Activated T-cell treated with anti-CD3 and anti-CD28 coated beads, Interleukin-2, amount 50 U/mL, for 4 hours (primary cell): ENCODE results near the gene STARD3. TPM values are rescaled to one million over a fixed set of nuclear protein-coding genes. Genes with fewer than 3 reads are reported as not detected.

ENCODE experiments used
- ATAC-seq, 2 donors: fragments of 200-7000 bp; cut with Tn5 transposase; one replicate each; pipeline ENCODE4 v1.10.0; 2021
- DNase-seq: peaks from one replicate; pipeline ENCODE4 v3.0.0-alpha.2; 2020
- H3K27me3 Mint-ChIP-seq: one replicate; pipeline ENCODE4 v1.8.0; 2021; ENCODE audit warnings: low read depth, mixed read lengths
- H3K36me3 Mint-ChIP-seq: one replicate; pipeline ENCODE4 v1.8.0; 2022; ENCODE audit warnings: mixed read lengths; ENCODE audit not compliant: insufficient read depth
- H3K4me1 Mint-ChIP-seq: one replicate; pipeline ENCODE4 v1.8.0; 2021; ENCODE audit warnings: low read depth, mixed read lengths
- H3K4me3 Mint-ChIP-seq: one replicate; pipeline ENCODE4 v1.8.0; 2021; ENCODE audit warnings: mild to moderate bottlenecking, moderate library complexity, mixed read lengths
- H3K9me3 Mint-ChIP-seq: one replicate; pipeline ENCODE4 v1.8.0; 2021; ENCODE audit warnings: mixed read lengths
- total RNA-seq, 3 donors: library from RNA; stranded (reverse); gene quantifications; one replicate each; pipeline ENCODE4 v1.2.1, GENCODE V29; 2021

The STARD3 gene
- total RNA-seq, 3 donors from 2014 or later: 66.0 to 67.1 (median 66.4) TPM

DNA sequence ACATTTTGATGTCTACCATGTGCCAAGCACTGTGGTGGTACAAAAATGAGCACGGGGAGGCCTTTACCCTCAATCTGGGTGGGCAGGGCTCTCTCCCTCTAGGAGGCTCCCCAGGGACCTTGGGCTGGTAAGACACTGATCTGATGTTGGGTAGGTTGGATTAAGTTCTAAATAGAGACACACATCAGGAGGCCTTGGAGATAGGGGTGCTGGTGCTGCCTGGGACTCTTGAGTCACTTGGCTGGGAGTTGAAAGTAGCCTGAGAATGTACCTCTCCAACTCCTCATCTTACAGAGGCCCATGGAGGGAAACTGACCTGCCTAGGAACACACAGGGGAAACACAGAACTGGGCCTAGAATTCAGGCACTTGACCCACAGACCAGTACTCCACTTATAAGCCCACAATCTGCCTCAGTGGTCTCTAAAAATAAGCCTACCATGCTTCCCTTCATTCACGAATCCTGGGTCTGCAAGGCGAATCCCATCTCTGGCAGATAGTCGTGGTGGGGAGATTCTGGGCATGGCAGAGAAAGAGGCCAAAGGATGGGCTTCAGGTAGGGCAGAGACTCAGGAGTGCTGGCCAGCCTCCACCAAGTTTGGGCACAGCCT, 27.4 kb upstream of the STARD3 start:
- no peaks in the 10 kb centered on the region for H3K9me3 Mint-ChIP-seq
- peaks cover 12% of the 10 kb centered on the region for H3K4me1 Mint-ChIP-seq
- peaks cover 47% of the 10 kb centered on the region for H3K27me3 Mint-ChIP-seq
- H3K36me3 Mint-ChIP-seq: no peaks in the 10 kb centered on the region
- H3K4me3 Mint-ChIP-seq: no peak overlapping the region
- ATAC-seq (no peak), DNase-seq (no peak)

DNA sequence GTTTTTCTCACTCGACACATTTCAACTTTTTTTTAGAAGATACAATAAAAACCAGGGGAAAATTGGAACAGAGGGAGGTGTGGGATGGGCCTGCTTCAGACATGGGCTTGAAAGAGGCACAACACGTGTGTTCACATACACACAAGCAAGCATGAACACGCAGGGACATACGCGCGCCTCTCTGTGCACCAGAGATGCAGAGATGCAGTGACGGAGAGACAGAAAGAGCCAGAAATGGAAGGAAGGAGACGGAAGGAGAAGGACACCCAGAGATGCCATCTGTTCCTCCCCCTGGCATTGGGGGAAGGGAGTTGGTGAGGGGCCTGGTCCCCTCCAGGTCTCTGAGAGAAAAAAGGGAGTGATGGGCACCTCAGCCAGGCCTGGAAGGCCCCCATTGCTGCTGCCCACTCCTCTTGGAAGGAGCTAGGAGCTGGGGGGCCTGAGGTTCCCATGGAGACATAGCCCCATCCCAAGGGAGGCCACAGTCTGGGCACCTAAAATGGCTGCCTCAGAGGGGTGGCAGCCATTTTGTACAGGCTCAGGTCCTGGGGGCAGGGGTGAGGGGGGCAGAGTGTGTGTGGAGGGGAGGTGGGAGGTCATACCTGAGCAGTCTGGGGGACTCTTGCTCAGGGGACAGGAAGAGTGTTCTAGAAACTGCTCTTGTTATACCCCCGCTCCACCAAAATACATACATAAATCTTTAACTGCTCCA, 25.4 kb upstream of the STARD3 start:
- Mint-ChIP-seq H3K27me3 (peaks cover 37% of the 10 kb centered on the region), H3K4me1 (peaks cover 8% of the 10 kb centered on the region), H3K9me3 (no peaks in the 10 kb centered on the region), H3K36me3 (no peaks in the 10 kb centered on the region), H3K4me3 (no peak overlapping the region)
- ATAC-seq (no peak), DNase-seq (no peak)

- H3K4me3 Mint-ChIP-seq: no peak overlapping the region
- no peaks in the 10 kb centered on the region for H3K36me3 Mint-ChIP-seq
- ATAC-seq: no peak
- H3K4me1 Mint-ChIP-seq: peaks cover 3% of the 10 kb centered on the region
- DNase-seq: no peak
- no peaks in the 10 kb centered on the region for H3K9me3 Mint-ChIP-seq
- H3K27me3 Mint-ChIP-seq: peaks cover 33% of the 10 kb centered on the region
Measured at GRCh38 chr17:39612291-39612894, 24.6 kb upstream of the STARD3 start.

GRCh38 chr17:39612935-39613464, 23.9 kb upstream of the STARD3 start:
- no peak for ATAC-seq
- H3K27me3 Mint-ChIP-seq: peaks cover 29% of the 10 kb centered on the region
- H3K4me3 Mint-ChIP-seq: no peak overlapping the region
- H3K9me3 Mint-ChIP-seq: no peaks in the 10 kb centered on the region
- no peak for DNase-seq
- H3K4me1 Mint-ChIP-seq: peaks cover 2% of the 10 kb centered on the region
- H3K36me3 Mint-ChIP-seq: no peaks in the 10 kb centered on the region

- DNase-seq (no peak), ATAC-seq (no peak)
- Mint-ChIP-seq H3K27me3 (peaks cover 15% of the 10 kb centered on the region), H3K4me1 (no peaks in the 10 kb centered on the region), H3K4me3 (no peak overlapping the region), H3K9me3 (no peaks in the 10 kb centered on the region), H3K36me3 (no peaks in the 10 kb centered on the region)
Measured at GRCh38 chr17:39614545-39615157, 22.3 kb upstream of the STARD3 start.

DNA sequence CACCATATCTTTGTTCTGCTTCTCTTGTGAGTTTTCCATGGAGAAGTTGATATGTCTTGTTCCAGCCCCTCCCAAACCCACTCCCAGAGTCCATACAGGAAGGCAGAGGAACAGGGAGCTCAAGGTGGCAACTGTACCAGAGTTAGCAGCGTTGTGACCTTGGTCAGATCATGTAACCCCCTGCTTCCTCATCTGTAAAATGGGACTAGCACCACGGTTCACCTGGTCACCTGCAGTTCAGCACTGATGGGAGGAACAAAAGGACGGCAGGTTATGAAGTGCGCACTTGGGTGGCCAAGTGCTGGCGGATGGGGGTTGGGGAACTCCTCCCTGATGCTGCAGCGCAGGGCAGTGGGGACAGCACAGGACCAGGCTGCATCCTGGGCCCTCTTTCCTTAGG, 21.5 kb upstream of the STARD3 start:
- Mint-ChIP-seq H3K4me1 (no peaks in the 10 kb centered on the region), H3K4me3 (no peak overlapping the region), H3K9me3 (no peaks in the 10 kb centered on the region), H3K36me3 (no peaks in the 10 kb centered on the region), H3K27me3 (peaks cover 14% of the 10 kb centered on the region)
- ATAC-seq (no peak), DNase-seq (no peak)

GRCh38 chr17:39617100-39617445, 19.9 kb upstream of the STARD3 start:
- peak overlapping the region; percentile 66 for H3K4me3 Mint-ChIP-seq
- DNase-seq: no peak
- H3K9me3 Mint-ChIP-seq: no peaks in the 10 kb centered on the region
- H3K4me1 Mint-ChIP-seq: peaks cover 4% of the 10 kb centered on the region
- ATAC-seq: no peak
- H3K27me3 Mint-ChIP-seq: peaks cover 8% of the 10 kb centered on the region
- no peaks in the 10 kb centered on the region for H3K36me3 Mint-ChIP-seq

- DNase-seq (peak; percentile 48), ATAC-seq (peak; percentile 60 to 62)
- H3K4me3 Mint-ChIP-seq: peak overlapping the region; percentile 78
- H3K36me3 Mint-ChIP-seq: no peaks in the 10 kb centered on the region
- H3K9me3 Mint-ChIP-seq: no peaks in the 10 kb centered on the region
- H3K27me3 Mint-ChIP-seq: peaks cover 8% of the 10 kb centered on the region
- peaks cover 9% of the 10 kb centered on the region for H3K4me1 Mint-ChIP-seq
Measured at GRCh38 chr17:39617446-39618245, 19.3 kb upstream of the STARD3 start.

GRCh38 chr17:39618246-39618913, 18.6 kb upstream of the STARD3 start:
- ATAC-seq (no peak), DNase-seq (no peak)
- Mint-ChIP-seq H3K36me3 (no peaks in the 10 kb centered on the region), H3K9me3 (no peaks in the 10 kb centered on the region), H3K27me3 (peaks cover 2% of the 10 kb centered on the region), H3K4me1 (peaks cover 11% of the 10 kb centered on the region), H3K4me3 (peak overlapping the region; percentile 78)

DNA sequence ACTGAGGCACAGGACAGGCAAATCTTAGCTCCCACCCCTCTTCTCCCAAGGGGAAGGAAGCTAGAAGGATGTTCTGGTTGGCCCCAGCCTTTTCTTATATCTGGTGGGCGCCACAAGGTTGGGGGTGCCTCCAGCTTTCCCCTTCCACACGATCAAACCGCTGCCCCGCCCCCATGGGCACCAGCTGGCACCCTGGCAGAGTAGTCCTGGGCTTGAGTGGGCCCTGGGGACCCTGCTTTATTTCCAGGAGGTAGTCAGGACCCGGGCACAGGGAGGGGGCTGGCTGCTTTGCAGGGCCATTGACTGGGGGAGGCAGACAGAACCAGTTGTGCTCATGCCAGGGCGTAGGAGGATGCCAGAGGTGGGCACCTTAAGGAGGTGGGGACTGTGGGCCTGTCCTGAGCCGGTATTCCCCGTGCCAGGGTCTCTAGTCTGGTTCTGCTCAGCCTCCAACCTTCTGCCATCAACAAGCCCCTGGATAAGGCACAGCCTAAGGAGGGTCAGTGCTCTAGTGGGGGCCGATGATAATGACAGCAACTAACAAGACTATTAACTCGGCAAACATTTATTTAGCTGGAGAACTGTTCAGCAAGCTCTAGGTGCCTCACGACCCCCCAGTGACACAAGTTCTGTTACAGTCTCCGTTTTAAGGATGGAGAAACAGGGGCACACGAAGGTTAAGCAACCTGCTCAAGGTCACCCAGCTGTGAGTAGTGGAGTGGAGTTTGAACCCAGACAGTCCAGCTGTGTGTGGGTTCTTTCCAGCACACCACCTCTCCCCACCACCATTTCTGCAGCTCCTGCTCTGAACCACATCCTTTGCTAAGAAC, 17.8 kb upstream of the STARD3 start:
- peak overlapping the region; percentile 78 for H3K4me3 Mint-ChIP-seq
- H3K36me3 Mint-ChIP-seq: no peaks in the 10 kb centered on the region
- DNase-seq (no peak), ATAC-seq (no peak)
- H3K27me3 Mint-ChIP-seq: peaks cover 2% of the 10 kb centered on the region
- H3K9me3 Mint-ChIP-seq: no peaks in the 10 kb centered on the region
- peaks cover 15% of the 10 kb centered on the region for H3K4me1 Mint-ChIP-seq

GRCh38 chr17:39619786-39620101, 17.2 kb upstream of the STARD3 start:
- ATAC-seq (no peak), DNase-seq (no peak)
- Mint-ChIP-seq H3K9me3 (no peaks in the 10 kb centered on the region), H3K27me3 (peaks cover 2% of the 10 kb centered on the region), H3K4me1 (peaks cover 15% of the 10 kb centered on the region), H3K4me3 (no peak overlapping the region), H3K36me3 (no peaks in the 10 kb centered on the region)

GRCh38 chr17:39621523-39622379, 15.2 kb upstream of the STARD3 start:
- Mint-ChIP-seq H3K36me3 (no peaks in the 10 kb centered on the region), H3K27me3 (peaks cover 18% of the 10 kb centered on the region), H3K4me1 (peaks cover 21% of the 10 kb centered on the region), H3K4me3 (peak overlapping the region; percentile 78), H3K9me3 (no peaks in the 10 kb centered on the region)
- peak; percentile 88 for DNase-seq
- ATAC-seq: peak; percentile 65 to 68
